H9 (cell line): Measurements from ENCODE around the gene IGF2BP2. TPM values are rescaled to one million over a fixed set of nuclear protein-coding genes. Genes with fewer than 3 reads are reported as not detected.

Experiments used
- DNase-seq: peaks from one replicate; pipeline ENCODE4 v3.0.0-alpha.2; 2017
- H2AFZ ChIP-seq: one replicate; pipeline ENCODE4 v1.6.1; 2013; ENCODE audit warnings: mild to moderate bottlenecking, low read length, control low read depth, moderate library complexity
- H2AK5ac ChIP-seq: 2 replicates; pipeline ENCODE4 v1.6.1; 2013; ENCODE audit warnings: low read length, control low read depth, mixed read lengths; ENCODE audit not compliant: insufficient read length
- H2BK120ac ChIP-seq: one replicate; pipeline ENCODE4 v1.6.1; 2013; ENCODE audit warnings: low read depth, mild to moderate bottlenecking, low read length, control low read depth, inconsistent platforms; ENCODE audit not compliant: poor library complexity, severe bottlenecking
- H2BK12ac ChIP-seq: 2 replicates; pipeline ENCODE4 v1.6.1; 2013; ENCODE audit warnings: low read length, control low read depth, mixed read lengths, low read depth; ENCODE audit not compliant: insufficient read length
- H2BK15ac ChIP-seq: 2 replicates; pipeline ENCODE4 v1.6.1; 2013; ENCODE audit warnings: low read depth, low read length, control low read depth
- H2BK20ac ChIP-seq: one replicate; pipeline ENCODE4 v1.6.1; 2013; ENCODE audit warnings: low read depth, mild to moderate bottlenecking, low read length, control low read depth, inconsistent platforms; ENCODE audit not compliant: poor library complexity, severe bottlenecking
- H2BK5ac ChIP-seq: 2 replicates; pipeline ENCODE4 v1.6.1; 2013; ENCODE audit warnings: low read length, control low read depth, mixed read lengths; ENCODE audit not compliant: insufficient read length
- H3K14ac ChIP-seq: 2 replicates; pipeline ENCODE4 v1.6.1; 2013; ENCODE audit warnings: low read length, control low read depth; ENCODE audit not compliant: insufficient read depth
- H3K18ac ChIP-seq: 2 replicates; pipeline ENCODE4 v1.6.1; 2013; ENCODE audit warnings: low read depth, mild to moderate bottlenecking, mixed read lengths, low read length, control low read depth; ENCODE audit not compliant: insufficient read length
- H3K23ac ChIP-seq: 2 replicates; pipeline ENCODE4 v1.6.1; 2013; ENCODE audit warnings: low read length, control low read depth, mixed read lengths, low read depth; ENCODE audit not compliant: insufficient read length
- H3K23me2 ChIP-seq: 2 replicates; pipeline ENCODE4 v1.6.1; 2013; ENCODE audit warnings: low read depth, mild to moderate bottlenecking, mixed read lengths, low read length, control low read depth; ENCODE audit not compliant: insufficient read length, poor library complexity, severe bottlenecking
- H3K27ac ChIP-seq: 2 replicates; pipeline ENCODE4 v1.5.1; 2013; ENCODE audit warnings: low read length, control low read depth, mixed read lengths, low read depth; ENCODE audit not compliant: insufficient read length
- H3K27me3 ChIP-seq: 2 replicates; pipeline ENCODE4 v1.6.1; 2013; ENCODE audit warnings: low read length, control low read depth, inconsistent platforms; ENCODE audit not compliant: insufficient read depth
- H3K4ac ChIP-seq: 2 replicates; pipeline ENCODE4 v1.6.1; 2013; ENCODE audit warnings: low read depth, mild to moderate bottlenecking, control low read depth, inconsistent platforms, low read length, moderate library complexity
- H3K4me1 ChIP-seq: 2 replicates; pipeline ENCODE4 v1.6.1; 2013; ENCODE audit warnings: low read length, control low read depth, inconsistent platforms; ENCODE audit not compliant: insufficient read depth
- H3K4me2 ChIP-seq: 2 replicates; pipeline ENCODE4 v1.6.1; 2013; ENCODE audit warnings: low read length, control low read depth, mixed read lengths; ENCODE audit not compliant: insufficient read length, insufficient read depth
- H3K56ac ChIP-seq: 2 replicates; pipeline ENCODE4 v1.6.1; 2013; ENCODE audit warnings: low read depth, mild to moderate bottlenecking, mixed read lengths, low read length, control low read depth; ENCODE audit not compliant: insufficient read length
- H3K79me1 ChIP-seq: 2 replicates; pipeline ENCODE4 v1.6.1; 2013; ENCODE audit warnings: low read depth, mild to moderate bottlenecking, moderate library complexity, low read length, control low read depth, inconsistent platforms; ENCODE audit not compliant: insufficient read depth, poor library complexity, severe bottlenecking
- H3K79me2 ChIP-seq: 2 replicates; pipeline ENCODE4 v1.6.1; 2013; ENCODE audit warnings: low read length, control low read depth, inconsistent platforms; ENCODE audit not compliant: insufficient read depth
- H3K9ac ChIP-seq: 2 replicates; pipeline ENCODE4 v1.6.1; 2013; ENCODE audit warnings: low read length, control low read depth, mixed read lengths; ENCODE audit not compliant: insufficient read length; ENCODE audit errors: extremely low read depth
- H3K9me3 ChIP-seq: one replicate; pipeline ENCODE4 v1.6.1; 2013; ENCODE audit warnings: low read depth, low read length, inconsistent platforms; ENCODE audit not compliant: control insufficient read depth
- H3T11ph ChIP-seq: one replicate; pipeline ENCODE4 v1.6.1; 2013; ENCODE audit warnings: mild to moderate bottlenecking, low read length, control low read depth, inconsistent platforms
- H4K20me1 ChIP-seq: one replicate; pipeline ENCODE4 v1.6.1; 2013; ENCODE audit not compliant: control insufficient read depth, insufficient read length, insufficient read depth
- H4K5ac ChIP-seq: 2 replicates; pipeline ENCODE4 v1.6.1; 2013; ENCODE audit warnings: low read depth, mild to moderate bottlenecking, mixed read lengths, low read length, control low read depth; ENCODE audit not compliant: insufficient read length
- H4K8ac ChIP-seq: replicated peaks from 2 replicates; pipeline ENCODE4 v1.6.1; 2013; ENCODE audit warnings: low read length, control low read depth, mixed read lengths, low read depth; ENCODE audit not compliant: insufficient read length
- H4K91ac ChIP-seq: 2 replicates; pipeline ENCODE4 v1.6.1; 2013; ENCODE audit warnings: low read depth, mild to moderate bottlenecking, moderate library complexity, mixed read lengths, low read length, control low read depth; ENCODE audit not compliant: insufficient read length
- H3K27ac Mint-ChIP-seq, 3 experiments: 2 replicates in 2 of 3; 3 replicates in 1 of 3; pipeline ENCODE4 v1.8.0; 2020 to 2021; ENCODE audit warnings: mixed read lengths in 3 of 3, mild to moderate bottlenecking in 1 of 3, moderate library complexity in 1 of 3
- H3K27me3 Mint-ChIP-seq: 2 replicates; pipeline ENCODE4 v1.8.0; 2021; ENCODE audit warnings: low read depth, mild to moderate bottlenecking, moderate library complexity, mixed read lengths
- H3K36me3 Mint-ChIP-seq, 3 experiments: 2 replicates in 2 of 3; 3 replicates in 1 of 3; pipeline ENCODE4 v1.8.0; 2020 to 2021; ENCODE audit warnings: low read depth in 3 of 3, mixed read lengths in 3 of 3; ENCODE audit not compliant: insufficient read depth in 1 of 3
- H3K4me1 Mint-ChIP-seq, 2 experiments: 2 replicates each; pipeline ENCODE4 v1.8.0; 2020; ENCODE audit warnings: mixed read lengths in 2 of 2
- H3K4me3 Mint-ChIP-seq, 2 experiments: 2 replicates in 1 of 2; 3 replicates in 1 of 2; pipeline ENCODE4 v1.8.0; 2020 to 2021; ENCODE audit warnings: mild to moderate bottlenecking in 2 of 2, mixed read lengths in 2 of 2, moderate library complexity in 1 of 2
- H3K9me3 Mint-ChIP-seq, 2 experiments: 2 replicates in 1 of 2; 3 replicates in 1 of 2; pipeline ENCODE4 v1.8.0; 2020; ENCODE audit warnings: mild to moderate bottlenecking in 2 of 2, mixed read lengths in 2 of 2, moderate library complexity in 1 of 2
- WGBS: extraction: QIAGEN DNeasy Blood & Tissue Kit; methylation state at CpG from one replicate; pipeline ENCODE4 v1.1.7; 2013; ENCODE audit warnings: missing lambda C conversion rate, low lambda C conversion rate, mixed read lengths; ENCODE audit not compliant: insufficient read length; ENCODE audit errors: extremely low coverage; 5-methylcytosine and 5-hydroxymethylcytosine counted together
- total RNA-seq: library from RNA; stranded (reverse); gene quantifications from 2 replicates; pipeline ENCODE4 v1.2.1, GENCODE V29; 2021
- TF ChIP-seq, protein P1 (sequence below): fragments of 200-600 bp; sonication (generic); conservative IDR thresholded peaks from 3 replicates; pipeline ENCODE4 v1.8.0; 2021; ENCODE audit warnings: antibody characterized with exemption, mild to moderate bottlenecking

IGF2BP2 gene
- total RNA-seq, 1 experiment from 2014 or later, result 130 TPM

DNA sequence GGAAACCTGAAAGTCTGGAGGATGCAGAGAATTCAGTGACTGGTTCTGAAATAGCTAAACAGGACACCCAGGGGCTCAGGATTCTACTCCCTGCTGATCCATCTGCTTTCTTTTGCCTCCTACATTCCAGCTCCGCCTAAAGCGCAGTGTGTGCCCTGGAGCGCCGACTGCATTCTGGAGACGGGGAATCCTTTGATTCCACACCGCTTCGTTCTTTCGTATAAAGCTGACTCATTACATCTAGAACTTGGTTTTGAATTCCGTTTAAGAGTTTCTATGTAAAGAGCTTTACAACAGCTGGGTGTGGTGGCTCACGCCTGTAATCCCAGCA lies 177.0 kb downstream of the IGF2BP2 start:
- Histone ChIP-seq H3K23ac (no peak overlapping the region), H2BK5ac (no peak overlapping the region), H2AK5ac (no peak overlapping the region), H4K5ac (no peak overlapping the region), H4K91ac (no peak overlapping the region), H2BK15ac (no peak overlapping the region), H3K23me2 (no peaks in the 10 kb centered on the region), H3K14ac (no peak overlapping the region), H3K4me1 (peaks cover 7% of the 10 kb centered on the region; the same call in 1 of the 2 replicates), H4K20me1 (no peaks in the 10 kb centered on the region), H3K56ac (no peak overlapping the region), H3T11ph (no peak overlapping the region), H3K9ac (no peak overlapping the region), H3K18ac (no peak overlapping the region), H2BK12ac (no peak overlapping the region), H2AFZ (no peak overlapping the region), H2BK120ac (no peak overlapping the region), H3K4me2 (no peak overlapping the region), H3K79me1 (no peaks in the 10 kb centered on the region), H3K27me3 (no peaks in the 10 kb centered on the region), H3K4ac (no peak overlapping the region), H3K27ac (no peak overlapping the region), H4K8ac (no peak overlapping the region), H3K9me3 (no peaks in the 10 kb centered on the region), H2BK20ac (no peak overlapping the region), H3K79me2 (no peaks in the 10 kb centered on the region)
- Mint-ChIP-seq H3K4me3 (no peak overlapping the region), H3K27ac (peak overlapping the region in 1 of 3 experiments; percentile 89; a peak in 1 of 7 replicates), H3K4me1 (peaks cover 28 to 41% of the 10 kb centered on the region in 2 experiments), H3K36me3 (peaks cover 54 to 84% (median 83%) of the 10 kb centered on the region in 3 experiments), H3K9me3 (no peaks in the 10 kb centered on the region), H3K27me3 (peaks cover 3% of the 10 kb centered on the region; the same call in 1 of the 2 replicates)
- TF ChIP-seq, protein P1, sequence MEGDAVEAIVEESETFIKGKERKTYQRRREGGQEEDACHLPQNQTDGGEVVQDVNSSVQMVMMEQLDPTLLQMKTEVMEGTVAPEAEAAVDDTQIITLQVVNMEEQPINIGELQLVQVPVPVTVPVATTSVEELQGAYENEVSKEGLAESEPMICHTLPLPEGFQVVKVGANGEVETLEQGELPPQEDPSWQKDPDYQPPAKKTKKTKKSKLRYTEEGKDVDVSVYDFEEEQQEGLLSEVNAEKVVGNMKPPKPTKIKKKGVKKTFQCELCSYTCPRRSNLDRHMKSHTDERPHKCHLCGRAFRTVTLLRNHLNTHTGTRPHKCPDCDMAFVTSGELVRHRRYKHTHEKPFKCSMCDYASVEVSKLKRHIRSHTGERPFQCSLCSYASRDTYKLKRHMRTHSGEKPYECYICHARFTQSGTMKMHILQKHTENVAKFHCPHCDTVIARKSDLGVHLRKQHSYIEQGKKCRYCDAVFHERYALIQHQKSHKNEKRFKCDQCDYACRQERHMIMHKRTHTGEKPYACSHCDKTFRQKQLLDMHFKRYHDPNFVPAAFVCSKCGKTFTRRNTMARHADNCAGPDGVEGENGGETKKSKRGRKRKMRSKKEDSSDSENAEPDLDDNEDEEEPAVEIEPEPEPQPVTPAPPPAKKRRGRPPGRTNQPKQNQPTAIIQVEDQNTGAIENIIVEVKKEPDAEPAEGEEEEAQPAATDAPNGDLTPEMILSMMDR, result no peak
- no CpG with 5 or more reads among the region's 10 CpGs for WGBS
- DNase-seq, result no peak
